ENCODE results near the gene COL2A1. TPM values are rescaled to one million over a fixed set of nuclear protein-coding genes. Genes with fewer than 3 reads are reported as not detected.
A peak's percentile ranks its signal among the peaks of the same experiment; 100 is the strongest.
"Not testable (repeated sequence)": the region's sequence is repeated elsewhere in the genome, so short reads cannot be mapped to it uniquely, and the experiment has no call there.

COL2A1 gene
- total RNA-seq, 4 donors from 2014 or later, result 0.12 to 0.56 TPM; not detected in 2

DNA sequence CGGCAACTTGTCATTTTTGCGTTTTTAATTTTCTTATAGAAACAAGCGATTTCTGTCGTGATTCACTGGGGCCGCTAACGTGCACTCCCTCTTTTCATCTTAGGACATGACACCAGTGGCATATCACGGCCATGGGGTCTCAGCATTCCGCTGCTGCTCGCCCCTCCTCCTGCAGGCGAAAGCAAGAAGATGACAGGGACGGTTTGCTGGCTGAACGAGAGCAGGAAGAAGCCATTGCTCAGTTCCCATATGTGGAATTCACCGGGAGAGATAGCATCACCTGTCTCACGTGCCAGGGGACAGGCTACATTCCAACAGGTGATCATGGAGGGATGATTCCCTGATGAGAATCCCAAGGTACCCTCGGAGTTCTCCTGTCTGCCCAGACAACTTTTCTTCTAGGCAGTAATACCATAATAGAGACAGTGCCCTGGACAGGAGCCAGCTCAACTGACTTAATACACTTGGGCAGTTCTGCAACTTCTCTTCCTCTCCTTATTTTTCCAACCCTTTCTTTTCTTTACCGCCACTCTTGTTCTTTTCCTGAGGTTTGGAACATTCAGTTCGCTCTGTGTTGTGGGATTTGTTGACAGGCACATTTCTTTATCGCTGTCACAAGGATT is 40.1 kb downstream of the COL2A1 start:
- no peak for DNase-seq (ENCODE audit: low spot score)
- TF ChIP-seq, protein P1, sequence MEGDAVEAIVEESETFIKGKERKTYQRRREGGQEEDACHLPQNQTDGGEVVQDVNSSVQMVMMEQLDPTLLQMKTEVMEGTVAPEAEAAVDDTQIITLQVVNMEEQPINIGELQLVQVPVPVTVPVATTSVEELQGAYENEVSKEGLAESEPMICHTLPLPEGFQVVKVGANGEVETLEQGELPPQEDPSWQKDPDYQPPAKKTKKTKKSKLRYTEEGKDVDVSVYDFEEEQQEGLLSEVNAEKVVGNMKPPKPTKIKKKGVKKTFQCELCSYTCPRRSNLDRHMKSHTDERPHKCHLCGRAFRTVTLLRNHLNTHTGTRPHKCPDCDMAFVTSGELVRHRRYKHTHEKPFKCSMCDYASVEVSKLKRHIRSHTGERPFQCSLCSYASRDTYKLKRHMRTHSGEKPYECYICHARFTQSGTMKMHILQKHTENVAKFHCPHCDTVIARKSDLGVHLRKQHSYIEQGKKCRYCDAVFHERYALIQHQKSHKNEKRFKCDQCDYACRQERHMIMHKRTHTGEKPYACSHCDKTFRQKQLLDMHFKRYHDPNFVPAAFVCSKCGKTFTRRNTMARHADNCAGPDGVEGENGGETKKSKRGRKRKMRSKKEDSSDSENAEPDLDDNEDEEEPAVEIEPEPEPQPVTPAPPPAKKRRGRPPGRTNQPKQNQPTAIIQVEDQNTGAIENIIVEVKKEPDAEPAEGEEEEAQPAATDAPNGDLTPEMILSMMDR (IDR thresholded peaks at IDR 0.05), result no peak
- no peak for ATAC-seq (ENCODE audit: low FRiP score)

DNA sequence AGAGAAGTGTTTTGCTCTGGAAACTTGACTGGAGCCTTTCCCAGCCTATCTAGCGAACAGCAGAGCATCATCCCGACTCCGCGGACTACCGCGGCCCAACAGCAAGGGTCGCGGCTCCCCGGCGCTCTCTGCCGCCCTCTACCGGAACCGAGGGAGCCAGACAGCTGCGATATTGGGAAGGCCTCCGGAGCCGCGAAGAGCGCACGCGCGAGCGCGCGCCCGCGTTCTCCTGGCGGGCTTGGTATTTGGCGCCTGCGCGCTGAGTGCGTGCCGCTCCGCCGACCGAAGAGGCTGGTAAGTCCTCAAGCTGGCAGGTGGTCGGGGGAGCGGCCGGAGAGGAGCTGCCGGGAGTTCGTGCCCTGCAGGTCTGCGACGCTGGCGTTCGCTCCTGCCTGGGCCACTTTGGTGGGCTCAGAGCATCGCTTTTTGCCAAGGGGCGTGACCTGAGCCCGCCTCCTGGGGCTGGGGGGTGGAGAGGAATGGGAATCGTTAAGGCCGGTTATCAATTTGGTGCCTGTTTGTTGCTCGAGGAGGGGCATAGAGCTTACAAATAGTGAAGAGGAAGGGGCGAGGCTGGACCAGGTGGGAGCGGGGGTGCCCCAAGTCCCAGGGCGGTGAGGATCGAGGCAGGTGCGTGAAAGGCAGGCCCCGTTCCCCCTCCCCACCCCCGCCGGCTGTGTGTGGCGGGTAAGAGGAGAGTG is 40.8 kb downstream of the COL2A1 start, which contains the start of gene TMEM106C:
Gene TMEM106C, plus strand, starts transcription at position 257 of the 701 bp plus-strand sequence. CDS start 641 bp downstream, outside the sequence.
- ATAC-seq (ENCODE audit: low FRiP score) (peak; percentile 98), DNase-seq (ENCODE audit: low spot score) (peak; percentile 65)
- TF ChIP-seq, protein P1 (IDR thresholded peaks at IDR 0.05), result peak in 1 of 3 donors; percentile 41

DNA sequence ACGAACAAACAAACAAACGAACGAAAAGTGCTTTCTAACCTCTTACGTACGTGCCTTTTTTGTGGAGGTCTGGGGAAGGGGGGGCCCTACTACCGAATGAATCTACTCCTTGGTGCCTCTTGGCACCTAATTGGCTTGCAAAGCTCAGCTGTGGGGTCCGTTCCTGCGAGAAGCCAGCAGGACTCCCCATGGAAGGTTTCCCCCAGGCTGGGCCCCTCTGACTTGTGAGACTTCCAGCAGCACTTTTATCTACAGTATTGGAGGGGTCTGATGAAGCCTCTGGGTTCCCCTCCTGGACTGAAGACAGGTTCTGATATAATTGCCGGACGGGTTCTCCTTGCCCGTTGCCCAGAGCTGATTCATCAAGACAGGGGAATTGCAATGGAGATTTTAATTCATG is 42.1 kb downstream of the COL2A1 start:
- TF ChIP-seq, protein P1 (IDR thresholded peaks at IDR 0.05), result no peak
- no peak for ATAC-seq (ENCODE audit: low FRiP score)
- DNase-seq (ENCODE audit: low spot score), result no peak

DNA sequence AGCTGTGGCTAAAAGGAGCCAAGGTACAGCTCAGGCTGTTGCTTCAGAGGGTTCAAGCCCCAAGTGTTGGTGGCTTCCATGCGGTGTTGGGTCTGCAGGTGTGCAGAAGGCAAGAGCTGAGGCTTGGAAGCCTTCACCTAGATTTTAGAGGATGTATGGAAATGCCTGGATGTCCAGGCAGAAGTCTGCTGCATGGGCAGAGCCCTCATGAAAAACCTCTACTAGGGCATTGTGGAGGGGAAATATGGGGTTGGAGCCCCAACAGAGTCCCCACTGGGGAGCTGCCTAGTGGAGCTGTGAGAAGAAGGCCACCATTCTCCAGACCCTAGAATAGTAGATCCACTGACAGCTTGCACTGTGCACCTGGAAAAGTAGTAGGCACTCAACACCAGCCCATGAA is 46.6 kb downstream of the COL2A1 start:
- not testable (repeated sequence) for DNase-seq (ENCODE audit: low spot score); ATAC-seq (ENCODE audit: low FRiP score)

DNA sequence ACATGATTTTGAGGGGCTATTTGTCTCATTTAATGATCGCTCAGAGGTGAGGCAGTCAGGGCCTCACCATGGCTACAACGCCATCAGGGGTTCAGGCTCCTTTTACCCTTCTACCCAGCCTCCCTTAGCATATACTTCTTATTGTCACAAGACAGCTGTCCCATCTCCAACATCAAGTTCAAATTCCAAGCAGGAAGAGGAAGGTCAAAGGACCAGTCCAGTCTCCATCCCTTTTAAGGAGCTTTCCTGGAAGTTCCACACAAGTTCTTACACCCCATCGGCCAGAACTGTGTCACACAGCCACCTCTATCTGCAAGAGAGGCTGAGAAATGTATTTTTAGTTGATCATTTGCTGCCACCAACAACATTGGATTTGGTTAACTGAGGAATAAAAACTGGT is 49.2 kb downstream of the COL2A1 start:
- ATAC-seq (ENCODE audit: low FRiP score) (no peak), DNase-seq (ENCODE audit: low spot score) (no peak)
- TF ChIP-seq, protein P1 (IDR thresholded peaks at IDR 0.05), result no peak

DNA sequence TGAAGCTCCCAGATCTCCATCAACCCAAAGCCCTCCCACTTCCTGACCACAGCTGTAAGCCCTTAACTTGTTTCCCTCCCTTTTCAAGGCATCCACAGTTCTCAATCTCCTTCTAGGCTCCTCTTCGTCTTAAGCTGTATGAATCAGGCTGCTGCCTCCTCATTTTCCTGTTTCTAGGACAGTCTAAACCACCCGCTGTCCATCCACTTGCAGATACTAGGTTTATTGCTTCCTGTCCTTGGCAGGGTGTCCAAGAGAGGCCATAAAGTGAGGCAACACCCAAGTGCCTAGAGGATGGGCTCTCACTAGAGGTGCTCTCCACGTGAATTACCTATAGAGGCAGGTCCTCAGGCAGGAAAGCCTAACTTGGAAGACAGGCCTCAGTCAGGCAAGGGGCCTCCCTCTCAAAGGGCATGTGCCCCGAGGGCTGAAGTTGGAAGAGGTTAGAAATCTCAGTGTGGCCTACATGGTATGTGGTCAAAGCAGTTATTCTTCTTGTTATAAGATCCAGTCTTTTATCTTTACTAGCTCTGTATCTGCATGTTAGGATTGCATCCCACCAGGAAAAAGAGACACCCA is 49.7 kb downstream of the COL2A1 start:
- no peak for ATAC-seq (ENCODE audit: low FRiP score)
- DNase-seq (ENCODE audit: low spot score), result no peak
- TF ChIP-seq, protein P1 (IDR thresholded peaks at IDR 0.05), result no peak

DNA sequence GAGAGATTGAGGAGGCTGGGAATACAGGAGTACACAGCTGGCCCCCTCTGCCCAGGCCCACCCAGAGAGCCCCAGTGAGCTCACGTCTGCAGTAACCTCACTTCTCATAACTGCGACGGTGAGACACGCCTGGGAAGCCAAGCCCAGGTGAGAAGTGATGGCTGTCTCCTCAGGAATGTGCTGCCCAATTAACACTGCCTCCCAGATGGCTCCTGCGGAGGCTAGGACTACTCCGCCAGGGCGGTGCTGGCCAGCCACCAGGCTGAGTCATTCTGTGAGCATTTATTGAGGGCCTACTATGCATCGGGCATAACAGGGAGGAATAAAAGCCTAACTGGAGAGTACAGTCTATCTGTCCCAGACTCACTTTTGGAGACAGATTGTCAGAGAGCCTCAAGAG is 50.2 kb downstream of the COL2A1 start:
- TF ChIP-seq, protein P1 (IDR thresholded peaks at IDR 0.05), result no peak
- ATAC-seq (ENCODE audit: low FRiP score) (no peak), DNase-seq (ENCODE audit: low spot score) (no peak)

Data from omental fat pad (tissue), 4 donors.